Activated naive CD8-positive, alpha-beta T cell (primary cell): ENCODE data around the gene ZNF527.
"Not testable (repeated sequence)": the region's sequence is repeated elsewhere in the genome, so short reads cannot be mapped to it uniquely, and the experiment has no call there.

Source experiments
- H3K27ac Mint-ChIP-seq: one replicate; pipeline ENCODE4 v1.8.0; 2021; ENCODE audit warnings: mixed read lengths
- H3K27me3 Mint-ChIP-seq: one replicate; pipeline ENCODE4 v1.8.0; 2021; ENCODE audit warnings: mixed read lengths
- H3K36me3 Mint-ChIP-seq: one replicate; pipeline ENCODE4 v1.8.0; 2021; ENCODE audit warnings: mixed read lengths
- H3K4me1 Mint-ChIP-seq: one replicate; pipeline ENCODE4 v1.8.0; 2021; ENCODE audit warnings: low read depth, mixed read lengths
- H3K4me3 Mint-ChIP-seq: one replicate; pipeline ENCODE4 v1.8.0; 2021; ENCODE audit warnings: mild to moderate bottlenecking, mixed read lengths
- H3K9me3 Mint-ChIP-seq: one replicate; pipeline ENCODE4 v1.8.0; 2021; ENCODE audit warnings: low read depth, mixed read lengths

The ZNF527 gene

GRCh38 chr19:37401078-37401477 is 30.2 kb downstream of the ZNF527 start:
- Mint-ChIP-seq H3K9me3 (peaks cover 26% of the 10 kb centered on the region), H3K36me3 (peaks cover 24% of the 10 kb centered on the region), H3K4me1 (no peaks in the 10 kb centered on the region)

DNA sequence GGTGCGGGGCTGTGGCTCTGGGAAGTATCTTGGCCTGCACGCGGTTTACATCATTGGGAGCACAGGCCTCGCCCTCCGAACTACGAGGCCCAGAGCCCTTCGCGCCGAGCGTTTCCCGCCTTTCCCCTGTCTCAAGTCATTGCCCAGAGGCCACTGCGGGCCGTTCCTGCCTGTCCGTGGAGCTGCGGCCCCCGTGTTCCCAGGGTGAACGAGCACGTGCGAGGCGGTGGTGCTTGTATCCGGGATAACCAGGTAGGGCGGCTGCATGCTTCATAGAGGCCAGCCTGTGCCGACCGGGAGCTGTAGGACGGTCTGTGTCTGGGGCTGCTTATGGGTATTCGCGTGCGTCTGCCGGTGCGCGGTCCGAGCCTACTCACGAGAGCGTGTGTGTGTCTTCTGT is 32.5 kb downstream of the ZNF527 start:
- H3K36me3 Mint-ChIP-seq = peaks cover 22% of the 10 kb centered on the region
- no peaks in the 10 kb centered on the region for H3K4me1 Mint-ChIP-seq
- peaks cover 26% of the 10 kb centered on the region for H3K9me3 Mint-ChIP-seq
- H3K27ac Mint-ChIP-seq = no peak overlapping the region
- no peaks in the 10 kb centered on the region for H3K27me3 Mint-ChIP-seq
- H3K4me3 Mint-ChIP-seq = no peak overlapping the region

More at GRCh38 chr19:37401078-37401477, 30.2 kb downstream of the ZNF527 start:
- no peak overlapping the region for H3K27ac Mint-ChIP-seq
- no peaks in the 10 kb centered on the region for H3K27me3 Mint-ChIP-seq
- H3K4me3 Mint-ChIP-seq = no peak overlapping the region

- not testable (repeated sequence) for H3K27ac Mint-ChIP-seq, H3K4me3 Mint-ChIP-seq, H3K27me3 Mint-ChIP-seq, H3K4me1 Mint-ChIP-seq
- Mint-ChIP-seq H3K9me3 (peaks cover 24% of the 10 kb centered on the region), H3K36me3 (peaks cover 19% of the 10 kb centered on the region)
Measured at GRCh38 chr19:37406140-37406846, 35.4 kb downstream of the ZNF527 start.

- no peak overlapping the region for H3K4me3 Mint-ChIP-seq
- H3K36me3 Mint-ChIP-seq = peaks cover 42% of the 10 kb centered on the region
- no peak overlapping the region for H3K27ac Mint-ChIP-seq
- H3K27me3 Mint-ChIP-seq = no peaks in the 10 kb centered on the region
- no peaks in the 10 kb centered on the region for H3K4me1 Mint-ChIP-seq
- H3K9me3 Mint-ChIP-seq = peaks cover 24% of the 10 kb centered on the region
Measured at GRCh38 chr19:37412700-37413099, 41.8 kb downstream of the ZNF527 start.

- H3K4me3 Mint-ChIP-seq = no peak overlapping the region
- no peaks in the 10 kb centered on the region for H3K4me1 Mint-ChIP-seq
- H3K9me3 Mint-ChIP-seq = peaks cover 29% of the 10 kb centered on the region
- no peak overlapping the region for H3K27ac Mint-ChIP-seq
- peaks cover 47% of the 10 kb centered on the region for H3K36me3 Mint-ChIP-seq
- H3K27me3 Mint-ChIP-seq = no peaks in the 10 kb centered on the region
Measured at GRCh38 chr19:37413313-37414084, 42.6 kb downstream of the ZNF527 start.
